ENCODE data around the gene TRIM63.

- TF ChIP-seq CTCF (CRISPR knock-in tag; IDR thresholded peaks at IDR 0.05) (no peak), GABPA (IDR thresholded peaks at IDR 0.05; ENCODE audit: low read depth, low read length) (no peak), GABPA (CRISPR knock-in tag; IDR thresholded peaks at IDR 0.05; ENCODE audit: low read depth) (no peak), ZNF496 (CRISPR knock-in tag; IDR thresholded peaks at IDR 0.05; ENCODE audit: insufficient replicate concordance) (no peak)
- TF ChIP-seq, protein P1, sequence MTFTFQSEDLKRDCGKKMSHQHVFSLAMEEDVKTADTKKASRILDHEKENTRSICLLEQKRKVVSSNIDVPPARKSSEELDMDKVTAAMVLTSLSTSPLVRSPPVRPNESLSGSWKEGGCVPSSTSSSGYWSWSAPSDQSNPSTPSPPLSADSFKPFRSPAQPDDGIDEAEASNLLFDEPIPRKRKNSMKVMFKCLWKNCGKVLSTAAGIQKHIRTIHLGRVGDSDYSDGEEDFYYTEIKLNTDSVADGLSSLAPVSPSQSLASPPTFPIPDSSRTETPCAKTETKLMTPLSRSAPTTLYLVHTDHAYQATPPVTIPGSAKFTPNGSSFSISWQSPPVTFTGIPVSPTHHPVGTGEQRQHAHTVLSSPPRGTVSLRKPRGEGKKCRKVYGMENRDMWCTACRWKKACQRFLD (CRISPR knock-in tag; IDR thresholded peaks at IDR 0.05; ENCODE audit: borderline replicate concordance) = no peak
Observed at GRCh38 chr1:26081267-26082019, 14.0 kb upstream of the TRIM63 start.
